COR-L47 (cell line): ENCODE measurements around the gene IRF3.

Experiments used
- DNase-seq: peaks from one replicate; lab custom pipeline; 2025; lab: John Stamatoyannopoulos, UW

IRF3 gene

GRCh38 chr19:49665351-49666119, at the start of gene IRF3, which contains the start of gene BCL2L12:
TSS of gene IRF3 (minus strand) at chr19:49665857. CDS start at chr19:49664838, 1,019 bp downstream.
TSS of gene BCL2L12 (plus strand) at chr19:49665933. CDS start at chr19:49666693, 760 bp downstream.
- peak; percentile 89 for DNase-seq

GRCh38 chr19:49713236-49713845, 47.7 kb upstream of the IRF3 start:
- no peak for DNase-seq

- no peak for DNase-seq
Measured at GRCh38 chr19:49712397-49712859, 46.8 kb upstream of the IRF3 start.

- DNase-seq = no peak
Measured at GRCh38 chr19:49710372-49710951, 44.8 kb upstream of the IRF3 start.

GRCh38 chr19:49705919-49706318, 40.3 kb upstream of the IRF3 start:
- DNase-seq = no peak

- no peak for DNase-seq
Measured at GRCh38 chr19:49704888-49705642, 39.4 kb upstream of the IRF3 start.

GRCh38 chr19:49701271-49701786, 35.7 kb upstream of the IRF3 start:
- DNase-seq = no peak

- DNase-seq = no peak
Measured at GRCh38 chr19:49700563-49700962, 34.9 kb upstream of the IRF3 start.

GRCh38 chr19:49699364-49699763, 33.7 kb upstream of the IRF3 start:
- DNase-seq = no peak

GRCh38 chr19:49696865-49697264, 31.2 kb upstream of the IRF3 start:
- no peak for DNase-seq

GRCh38 chr19:49696115-49696514, 30.5 kb upstream of the IRF3 start:
- no peak for DNase-seq

- no peak for DNase-seq
Measured at GRCh38 chr19:49692147-49692506, 26.5 kb upstream of the IRF3 start.

- peak; percentile 57 for DNase-seq
Measured at GRCh38 chr19:49691243-49692146, 25.8 kb upstream of the IRF3 start.

GRCh38 chr19:49690656-49691242, 25.1 kb upstream of the IRF3 start, which contains the start of gene CPT1C:
TSS of gene CPT1C (plus strand) at chr19:49691116. CDS start at chr19:49692253, 1,137 bp downstream.
- peak; percentile 87 for DNase-seq

- DNase-seq = no peak
Measured at GRCh38 chr19:49690079-49690655, 24.5 kb upstream of the IRF3 start.

GRCh38 chr19:49689133-49690078, 23.7 kb upstream of the IRF3 start, which contains the start of gene ADM5:
TSS of gene ADM5 (plus strand) at chr19:49689594. CDS start at chr19:49689838, 244 bp downstream.
- peak; percentile 78 for DNase-seq

- no peak for DNase-seq
Measured at GRCh38 chr19:49688531-49689132, 23.0 kb upstream of the IRF3 start.

- no peak for DNase-seq
Measured at GRCh38 chr19:49687566-49688316, 22.1 kb upstream of the IRF3 start.
